Panc1 (cell line): ENCODE results near the gene FILIP1. TPM values are rescaled to one million over a fixed set of nuclear protein-coding genes. Genes with fewer than 3 reads are reported as not detected.
"Not testable (repeated sequence)": the region's sequence is repeated elsewhere in the genome, so short reads cannot be mapped to it uniquely, and the experiment has no call there.

Experiments
- ATAC-seq: fragments of 200-7000 bp; cut with Tn5 transposase; 2 replicates; pipeline ENCODE4 v1.9.1; 2020; ENCODE audit warnings: mild to moderate bottlenecking, moderate library complexity
- BruUV-seq: library from RNA; stranded (reverse); fragments of 400-500 nt; replicated peaks from 2 replicates; lab custom pipeline; 2021; lab: Mats Ljungman, UMichigan
- CTCF ChIA-PET: fragments of 300-600 bp; sonication (Branson Sonifier 250); formaldehyde crosslinking; loops from one replicate; lab custom pipeline; 2022; ENCODE audit warnings: antibody characterized with exemption; lab: Charles Lee
- POLR2A ChIA-PET: fragments of 300-600 bp; sonication (Branson Sonifier 250); formaldehyde crosslinking; loops from one replicate; lab custom pipeline; 2022; ENCODE audit warnings: antibody characterized with exemption; lab: Charles Lee
- DNase-seq: peaks from one replicate; pipeline ENCODE4 v3.0.0-alpha.2; 2010; ENCODE audit warnings: low read depth, low spot score
- H3K27ac ChIP-seq: 2 replicates; pipeline ENCODE4 v1.5.1; 2011; ENCODE audit warnings: mild to moderate bottlenecking, low read length, inconsistent platforms
- H3K27me3 ChIP-seq: fragments of 200-500 bp; sonication (Bioruptor generic); 2 replicates; pipeline ENCODE4 v1.6.0; 2014; ENCODE audit warnings: low read length, inconsistent platforms; ENCODE audit not compliant: control insufficient read depth, insufficient read depth
- H3K36me3 ChIP-seq: fragments of 200-500 bp; sonication (Bioruptor generic); 2 replicates; pipeline ENCODE4 v1.5.1; 2014; ENCODE audit warnings: inconsistent platforms, mild to moderate bottlenecking, low read length, moderate library complexity; ENCODE audit not compliant: control insufficient read depth, insufficient read depth
- H3K4me1 ChIP-seq: 2 replicates; pipeline ENCODE4 v1.5.1; 2011; ENCODE audit warnings: inconsistent platforms, mild to moderate bottlenecking, low read length, moderate library complexity; ENCODE audit not compliant: control insufficient read depth, insufficient read depth
- H3K4me3 ChIP-seq, 2 experiments: 2 replicates each; pipeline ENCODE4 v1.5.1; 2011 to 2012; ENCODE audit warnings: low read depth in 2 of 2, low read length in 2 of 2, mild to moderate bottlenecking in 2 of 2, inconsistent platforms in 1 of 2, moderate library complexity in 1 of 2
- H3K9me3 ChIP-seq: fragments of 200-500 bp; sonication (Bioruptor generic); 2 replicates; pipeline ENCODE4 v1.5.1; 2014; ENCODE audit warnings: low read depth, mild to moderate bottlenecking, inconsistent platforms, low read length, moderate library complexity; ENCODE audit not compliant: control insufficient read depth, insufficient read depth
- POLR2AphosphoS5 ChIP-seq: IDR thresholded peaks from 2 replicates; pipeline ENCODE4 v1.6.1; 2012; ENCODE audit warnings: mild to moderate bottlenecking, low read depth, low read length, moderate library complexity
- SIN3A ChIP-seq: IDR thresholded peaks from 2 replicates; pipeline ENCODE4 v1.6.1; 2012; ENCODE audit warnings: low read depth, mild to moderate bottlenecking, low read length, moderate library complexity, borderline replicate concordance; ENCODE audit not compliant: insufficient read depth
- TCF7L2 ChIP-seq: IDR thresholded peaks from 2 replicates; pipeline ENCODE4 v1.6.1; 2011; ENCODE audit warnings: mild to moderate bottlenecking, low read depth, low read length, inconsistent platforms
- in situ Hi-C: cut with HindIII; loops from 2 replicates; pipeline ENCODE4 v1.10.0; 2016; ENCODE audit warnings: low sequenced_read_pairs, low pct_unique_long_range_greater_than_20kb
- intact Hi-C: fragments of 100-400 bp; cut with micrococcal nuclease; formaldehyde crosslinking; loops from one replicate; pipeline ENCODE4 v1.10.0; 2022; ENCODE audit not compliant: unreplicated experiment
- total RNA-seq: library from RNA; stranded (reverse); gene quantifications from one replicate; pipeline ENCODE4 v1.2.1, GENCODE V29; 2021; ENCODE audit not compliant: unreplicated experiment
- TF ChIP-seq, protein P1 (sequence below), 2 experiments: IDR thresholded peaks; 2 replicates each; pipeline ENCODE4 v1.6.1; 2011 to 2012; ENCODE audit warnings: low read depth in 2 of 2, control low read depth in 1 of 2, low read length in 1 of 2, mild to moderate bottlenecking in 1 of 2, moderate library complexity in 1 of 2; ENCODE audit not compliant: insufficient read depth in 1 of 2
- TF ChIP-seq, protein P2 (sequence below): fragments of 450-650 bp; IDR thresholded peaks from 2 replicates; pipeline ENCODE4 v1.5.1; 2017; ENCODE audit warnings: mild to moderate bottlenecking

Gene FILIP1
- total RNA-seq, 1 experiment from 2014 or later = 0.26 TPM

DNA sequence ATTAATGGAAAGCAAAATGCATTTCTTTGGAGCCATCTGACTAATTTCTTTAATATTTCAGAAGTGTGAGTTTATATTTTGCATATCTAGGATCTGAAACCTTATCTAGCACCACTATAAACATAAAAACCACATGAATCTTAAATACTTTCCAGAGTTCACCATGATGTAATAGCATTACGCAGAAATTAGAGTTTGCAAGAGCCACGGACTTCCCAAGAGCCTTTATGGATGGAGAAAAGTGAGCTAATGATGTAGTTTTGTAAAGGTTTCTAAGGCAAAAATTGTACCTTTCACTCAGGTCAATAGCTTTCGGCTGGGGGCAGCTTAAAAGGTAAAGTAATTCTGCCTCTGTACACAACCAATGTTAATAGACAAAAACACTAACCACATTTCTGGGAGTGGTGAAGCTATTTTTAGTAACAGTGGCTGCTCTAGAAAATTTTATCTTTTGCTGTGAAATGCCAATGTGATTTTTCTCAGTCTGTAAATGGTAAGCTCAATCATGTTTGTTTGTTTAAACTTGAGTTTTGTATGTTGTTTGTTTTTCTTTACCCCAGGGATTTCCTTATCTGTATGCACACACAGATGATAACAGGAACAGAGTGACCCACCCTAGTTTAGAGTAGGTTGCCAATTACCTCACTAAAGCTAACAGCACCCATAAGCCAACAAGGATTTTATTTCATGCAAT lies 80.5 kb downstream of the FILIP1 start:
- no TSS peak for BruUV-seq
- ChIA-PET CTCF (no interaction called here), POLR2A (no interaction called here)
- TF ChIP-seq TCF7L2 (no peak), POLR2AphosphoS5 (no peak), SIN3A (no peak)
- TF ChIP-seq, protein P1, sequence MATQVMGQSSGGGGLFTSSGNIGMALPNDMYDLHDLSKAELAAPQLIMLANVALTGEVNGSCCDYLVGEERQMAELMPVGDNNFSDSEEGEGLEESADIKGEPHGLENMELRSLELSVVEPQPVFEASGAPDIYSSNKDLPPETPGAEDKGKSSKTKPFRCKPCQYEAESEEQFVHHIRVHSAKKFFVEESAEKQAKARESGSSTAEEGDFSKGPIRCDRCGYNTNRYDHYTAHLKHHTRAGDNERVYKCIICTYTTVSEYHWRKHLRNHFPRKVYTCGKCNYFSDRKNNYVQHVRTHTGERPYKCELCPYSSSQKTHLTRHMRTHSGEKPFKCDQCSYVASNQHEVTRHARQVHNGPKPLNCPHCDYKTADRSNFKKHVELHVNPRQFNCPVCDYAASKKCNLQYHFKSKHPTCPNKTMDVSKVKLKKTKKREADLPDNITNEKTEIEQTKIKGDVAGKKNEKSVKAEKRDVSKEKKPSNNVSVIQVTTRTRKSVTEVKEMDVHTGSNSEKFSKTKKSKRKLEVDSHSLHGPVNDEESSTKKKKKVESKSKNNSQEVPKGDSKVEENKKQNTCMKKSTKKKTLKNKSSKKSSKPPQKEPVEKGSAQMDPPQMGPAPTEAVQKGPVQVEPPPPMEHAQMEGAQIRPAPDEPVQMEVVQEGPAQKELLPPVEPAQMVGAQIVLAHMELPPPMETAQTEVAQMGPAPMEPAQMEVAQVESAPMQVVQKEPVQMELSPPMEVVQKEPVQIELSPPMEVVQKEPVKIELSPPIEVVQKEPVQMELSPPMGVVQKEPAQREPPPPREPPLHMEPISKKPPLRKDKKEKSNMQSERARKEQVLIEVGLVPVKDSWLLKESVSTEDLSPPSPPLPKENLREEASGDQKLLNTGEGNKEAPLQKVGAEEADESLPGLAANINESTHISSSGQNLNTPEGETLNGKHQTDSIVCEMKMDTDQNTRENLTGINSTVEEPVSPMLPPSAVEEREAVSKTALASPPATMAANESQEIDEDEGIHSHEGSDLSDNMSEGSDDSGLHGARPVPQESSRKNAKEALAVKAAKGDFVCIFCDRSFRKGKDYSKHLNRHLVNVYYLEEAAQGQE (IDR thresholded peaks at IDR 0.05; ENCODE audit: insufficient read depth in 1 of 2, low read depth in 2 of 2, low read length in 1 of 2) = no peak
- TF ChIP-seq, protein P2, sequence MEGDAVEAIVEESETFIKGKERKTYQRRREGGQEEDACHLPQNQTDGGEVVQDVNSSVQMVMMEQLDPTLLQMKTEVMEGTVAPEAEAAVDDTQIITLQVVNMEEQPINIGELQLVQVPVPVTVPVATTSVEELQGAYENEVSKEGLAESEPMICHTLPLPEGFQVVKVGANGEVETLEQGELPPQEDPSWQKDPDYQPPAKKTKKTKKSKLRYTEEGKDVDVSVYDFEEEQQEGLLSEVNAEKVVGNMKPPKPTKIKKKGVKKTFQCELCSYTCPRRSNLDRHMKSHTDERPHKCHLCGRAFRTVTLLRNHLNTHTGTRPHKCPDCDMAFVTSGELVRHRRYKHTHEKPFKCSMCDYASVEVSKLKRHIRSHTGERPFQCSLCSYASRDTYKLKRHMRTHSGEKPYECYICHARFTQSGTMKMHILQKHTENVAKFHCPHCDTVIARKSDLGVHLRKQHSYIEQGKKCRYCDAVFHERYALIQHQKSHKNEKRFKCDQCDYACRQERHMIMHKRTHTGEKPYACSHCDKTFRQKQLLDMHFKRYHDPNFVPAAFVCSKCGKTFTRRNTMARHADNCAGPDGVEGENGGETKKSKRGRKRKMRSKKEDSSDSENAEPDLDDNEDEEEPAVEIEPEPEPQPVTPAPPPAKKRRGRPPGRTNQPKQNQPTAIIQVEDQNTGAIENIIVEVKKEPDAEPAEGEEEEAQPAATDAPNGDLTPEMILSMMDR = no peak
- Histone ChIP-seq H3K9me3 (no peaks in the 10 kb centered on the region), H3K4me3 (no peak overlapping the region), H3K4me1 (peaks cover 9% of the 10 kb centered on the region; the same call in 1 of the 2 replicates), H3K36me3 (no peaks in the 10 kb centered on the region), H3K27ac (no peak overlapping the region), H3K27me3 (0 out of 2 replicates have a peak, but pooled peaks cover 2% of the 10 kb centered on the region)
- ATAC-seq (no peak), DNase-seq (no peak)
- in situ Hi-C loops = no loop called here
- intact Hi-C loops = no loop called here

DNA sequence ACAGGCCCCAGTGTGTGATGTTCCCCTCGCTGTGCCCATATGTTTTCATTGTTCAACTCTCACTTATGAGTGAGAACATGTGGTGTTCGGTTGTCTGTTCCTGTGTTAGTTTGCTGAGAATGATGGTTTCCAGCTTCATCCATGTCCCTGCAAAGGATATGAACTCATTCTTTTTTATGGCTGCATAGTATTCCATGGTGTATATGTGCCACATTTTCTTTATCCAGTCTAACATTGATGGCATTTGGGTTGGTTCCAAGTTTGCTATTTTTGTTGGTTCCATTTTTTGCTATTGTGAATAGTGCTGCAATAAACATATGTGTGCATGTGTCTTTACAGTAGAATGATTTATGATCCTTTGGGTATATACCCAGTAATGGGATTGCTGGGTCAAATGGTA lies 83.0 kb downstream of the FILIP1 start:
- H3K27ac ChIP-seq, CTCF ChIA-PET, H3K4me3 ChIP-seq, intact Hi-C loops, BruUV-seq, H3K4me1 ChIP-seq, POLR2A ChIA-PET, in situ Hi-C loops, DNase-seq, H3K36me3 ChIP-seq, ATAC-seq, H3K9me3 ChIP-seq, H3K27me3 ChIP-seq: not testable (repeated sequence)

DNA sequence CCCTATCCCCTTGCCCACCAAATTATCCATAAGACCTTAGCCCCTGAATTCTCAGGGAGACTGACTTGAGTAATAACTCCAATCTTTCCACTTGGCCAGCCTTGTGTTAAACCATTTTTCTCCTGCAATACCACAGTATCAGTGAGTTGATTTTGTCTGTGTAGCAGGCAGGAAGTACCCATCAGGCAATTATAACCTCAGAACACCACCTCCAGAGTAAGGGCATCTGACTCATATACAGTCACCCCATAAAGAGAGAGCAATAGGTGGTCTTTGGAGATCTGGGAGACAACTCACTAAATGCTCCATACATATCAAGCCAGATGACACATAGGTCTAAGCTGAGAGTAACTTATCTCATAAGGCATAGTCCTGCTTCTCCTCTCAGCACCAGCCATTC lies 83.7 kb downstream of the FILIP1 start:
- TF ChIP-seq, protein P1 (IDR thresholded peaks at IDR 0.05; ENCODE audit: insufficient read depth in 1 of 2, low read depth in 2 of 2, low read length in 1 of 2) = no peak
- TF ChIP-seq TCF7L2 (no peak), POLR2AphosphoS5 (no peak), SIN3A (no peak)
- TF ChIP-seq, protein P2 = no peak
- peaks cover 9% of the 10 kb centered on the region; the same call in 1 of the 2 replicates for H3K4me1 ChIP-seq
- H3K36me3 ChIP-seq = no peaks in the 10 kb centered on the region
- intact Hi-C loops (no loop called here), in situ Hi-C loops (no loop called here)
- H3K4me3 ChIP-seq = no peak overlapping the region
- H3K27me3 ChIP-seq = no peaks in the 10 kb centered on the region
- H3K27ac ChIP-seq = no peak overlapping the region
- H3K9me3 ChIP-seq = no peaks in the 10 kb centered on the region
- no peak for ATAC-seq
- POLR2A ChIA-PET = no interaction called here
- no TSS peak for BruUV-seq
- CTCF ChIA-PET = no interaction called here
- no peak for DNase-seq
